ENCODE results near the gene RACK1.

Gene RACK1

GRCh38 chr5:181198106-181198685 lies 45.5 kb downstream of the RACK1 start:
- DNase-seq (ENCODE audit: low read depth), result no peak

GRCh38 chr5:181197326-181197951 lies 46.3 kb downstream of the RACK1 start:
- no peak for DNase-seq (ENCODE audit: low read depth)

- DNase-seq (ENCODE audit: low read depth), result no peak
Observed at GRCh38 chr5:181195249-181195761, 48.4 kb downstream of the RACK1 start.

- DNase-seq (ENCODE audit: low read depth), result no peak
Observed at GRCh38 chr5:181194489-181195248, 49.0 kb downstream of the RACK1 start.

GRCh38 chr5:181193656-181194055 lies 50.0 kb downstream of the RACK1 start:
- DNase-seq (ENCODE audit: low read depth), result no peak

- DNase-seq (ENCODE audit: low read depth), result no peak
Observed at GRCh38 chr5:181192337-181193046, 51.2 kb downstream of the RACK1 start.

- peak; percentile 81 for DNase-seq (ENCODE audit: low read depth)
Observed at GRCh38 chr5:181191526-181192336, 52.0 kb downstream of the RACK1 start.

GRCh38 chr5:181190711-181191525 lies 52.8 kb downstream of the RACK1 start:
- DNase-seq (ENCODE audit: low read depth), result no peak

- DNase-seq (ENCODE audit: low read depth), result no peak
Observed at GRCh38 chr5:181189962-181190710, 53.6 kb downstream of the RACK1 start.

GRCh38 chr5:181189363-181189961 lies 54.2 kb downstream of the RACK1 start:
- DNase-seq (ENCODE audit: low read depth), result no peak

- DNase-seq (ENCODE audit: low read depth), result no peak
Observed at GRCh38 chr5:181188700-181189362, 54.9 kb downstream of the RACK1 start.

- no peak for DNase-seq (ENCODE audit: low read depth)
Observed at GRCh38 chr5:181187500-181188213, 56.0 kb downstream of the RACK1 start.

GRCh38 chr5:181186986-181187499 lies 56.7 kb downstream of the RACK1 start:
- no peak for DNase-seq (ENCODE audit: low read depth)
